Measurements from ENCODE around the gene ATXN7. TPM values are rescaled to one million over a fixed set of nuclear protein-coding genes. Genes with fewer than 3 reads are reported as not detected.

The ATXN7 gene
- total and polyA plus RNA-seq, 7 donors, result 2.4 to 27.2 (median 16.2) TPM

DNA sequence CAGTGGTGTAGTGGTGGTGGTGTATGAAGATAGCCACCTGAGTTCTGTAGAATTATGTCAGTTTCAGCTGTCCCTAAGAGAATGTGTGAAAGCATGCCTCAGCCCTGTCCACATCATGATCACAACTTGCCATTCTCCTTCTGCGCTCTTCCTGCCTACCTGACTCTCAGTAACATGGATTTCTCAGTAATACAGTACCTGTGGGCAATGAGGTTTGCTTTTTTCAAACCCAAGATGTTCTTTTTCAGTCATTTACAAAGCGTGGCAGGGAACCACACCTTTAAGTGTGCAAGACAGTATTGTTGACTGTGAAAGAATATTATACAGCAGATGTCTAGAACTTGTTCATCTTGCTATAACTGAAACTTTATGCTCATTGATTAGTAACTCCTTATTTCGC, 120.7 kb downstream of the ATXN7 start:
- intact Hi-C loops (cut with DNase I), result no loop called here
- Histone ChIP-seq H3K9me3 (no peaks in the 10 kb centered on the region), H3K27me3 (ENCODE audit: insufficient read depth in 3 of 3, low read length in 2 of 3) (no peaks in the 10 kb centered on the region), H3K27ac (no peak overlapping the region), H3K4me1 (peaks cover 16% of the 10 kb centered on the region), H3K36me3 (ENCODE audit: insufficient read depth in 1 of 2, low read depth in 1 of 2) (peaks cover 13 to 78% of the 10 kb centered on the region in 2 donors), H3K4me3 (no peak overlapping the region)
- ATAC-seq (no peak), DNase-seq (no peak)
- TF ChIP-seq, protein P1, sequence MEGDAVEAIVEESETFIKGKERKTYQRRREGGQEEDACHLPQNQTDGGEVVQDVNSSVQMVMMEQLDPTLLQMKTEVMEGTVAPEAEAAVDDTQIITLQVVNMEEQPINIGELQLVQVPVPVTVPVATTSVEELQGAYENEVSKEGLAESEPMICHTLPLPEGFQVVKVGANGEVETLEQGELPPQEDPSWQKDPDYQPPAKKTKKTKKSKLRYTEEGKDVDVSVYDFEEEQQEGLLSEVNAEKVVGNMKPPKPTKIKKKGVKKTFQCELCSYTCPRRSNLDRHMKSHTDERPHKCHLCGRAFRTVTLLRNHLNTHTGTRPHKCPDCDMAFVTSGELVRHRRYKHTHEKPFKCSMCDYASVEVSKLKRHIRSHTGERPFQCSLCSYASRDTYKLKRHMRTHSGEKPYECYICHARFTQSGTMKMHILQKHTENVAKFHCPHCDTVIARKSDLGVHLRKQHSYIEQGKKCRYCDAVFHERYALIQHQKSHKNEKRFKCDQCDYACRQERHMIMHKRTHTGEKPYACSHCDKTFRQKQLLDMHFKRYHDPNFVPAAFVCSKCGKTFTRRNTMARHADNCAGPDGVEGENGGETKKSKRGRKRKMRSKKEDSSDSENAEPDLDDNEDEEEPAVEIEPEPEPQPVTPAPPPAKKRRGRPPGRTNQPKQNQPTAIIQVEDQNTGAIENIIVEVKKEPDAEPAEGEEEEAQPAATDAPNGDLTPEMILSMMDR (IDR thresholded peaks at IDR 0.05), result no peak
- 96 to 98% (median 98%) methylated on average over 3 of the region's 3 CpGs for WGBS, 3 donors

DNA sequence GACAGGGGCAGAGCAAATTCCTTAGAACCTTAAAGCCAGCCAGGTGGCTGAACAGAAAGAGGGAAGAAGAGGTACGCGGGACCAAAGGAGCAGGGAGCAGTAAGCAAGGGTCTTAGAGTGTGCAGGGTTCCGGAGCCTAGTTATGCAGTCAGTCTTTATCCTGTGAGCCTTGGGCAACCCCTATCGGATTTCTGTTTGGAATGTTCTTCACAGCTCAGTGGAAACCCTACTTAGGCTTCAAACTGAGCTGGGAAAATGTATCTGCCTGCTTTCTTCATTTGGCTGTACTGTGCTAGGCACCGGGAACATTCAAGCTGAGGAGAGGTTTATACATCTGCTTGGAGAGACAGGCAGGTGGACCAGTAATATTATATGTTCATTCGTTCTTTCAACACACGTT, 122.5 kb downstream of the ATXN7 start:
- H3K4me1 ChIP-seq, result peaks cover 12% of the 10 kb centered on the region
- DNase-seq, result no peak
- TF ChIP-seq, protein P1 (IDR thresholded peaks at IDR 0.05), result no peak
- intact Hi-C loops (cut with DNase I), result no loop called here
- no peak overlapping the region for H3K4me3 ChIP-seq
- H3K36me3 ChIP-seq (ENCODE audit: insufficient read depth in 1 of 2, low read depth in 1 of 2), result peaks cover 16 to 81% of the 10 kb centered on the region in 2 donors
- 43 to 47% (median 45%) methylated on average over 7 of the region's 7 CpGs for WGBS, 3 donors
- no peaks in the 10 kb centered on the region for H3K9me3 ChIP-seq
- no peak overlapping the region for H3K27ac ChIP-seq
- peak; percentile 64 to 92 (median 82) for ATAC-seq
- no peaks in the 10 kb centered on the region for H3K27me3 ChIP-seq (ENCODE audit: insufficient read depth in 3 of 3, low read length in 2 of 3)

DNA sequence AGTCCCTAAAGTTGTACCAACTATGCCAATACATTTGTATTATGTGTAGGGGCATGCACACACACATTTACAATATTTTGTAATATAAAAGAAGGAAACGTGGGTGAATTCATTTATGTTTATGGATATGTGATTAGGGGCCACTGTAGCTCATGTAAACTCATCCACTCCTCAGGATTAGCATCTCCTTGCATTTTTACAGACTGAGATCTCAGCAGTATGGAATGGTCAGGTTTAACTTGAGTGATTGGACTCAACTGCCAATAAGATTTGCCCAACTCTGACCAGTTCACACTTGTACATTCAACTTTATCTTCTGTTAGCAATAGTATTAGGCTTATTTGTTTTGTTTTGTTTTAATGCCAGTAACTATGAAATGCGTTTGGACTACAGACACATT, 123.2 kb downstream of the ATXN7 start:
- Histone ChIP-seq H3K27me3 (ENCODE audit: insufficient read depth in 3 of 3, low read length in 2 of 3) (no peaks in the 10 kb centered on the region), H3K4me3 (no peak overlapping the region), H3K9me3 (no peaks in the 10 kb centered on the region), H3K36me3 (ENCODE audit: insufficient read depth in 1 of 2, low read depth in 1 of 2) (peaks cover 16 to 81% of the 10 kb centered on the region in 2 donors), H3K4me1 (peaks cover 12% of the 10 kb centered on the region), H3K27ac (no peak overlapping the region)
- WGBS, 3 donors, result 77 to 89% (median 89%) methylated on average over 2 of the region's 2 CpGs
- no peak for ATAC-seq
- intact Hi-C loops (cut with DNase I), result no loop called here
- no peak for DNase-seq
- TF ChIP-seq, protein P1 (IDR thresholded peaks at IDR 0.05), result no peak

DNA sequence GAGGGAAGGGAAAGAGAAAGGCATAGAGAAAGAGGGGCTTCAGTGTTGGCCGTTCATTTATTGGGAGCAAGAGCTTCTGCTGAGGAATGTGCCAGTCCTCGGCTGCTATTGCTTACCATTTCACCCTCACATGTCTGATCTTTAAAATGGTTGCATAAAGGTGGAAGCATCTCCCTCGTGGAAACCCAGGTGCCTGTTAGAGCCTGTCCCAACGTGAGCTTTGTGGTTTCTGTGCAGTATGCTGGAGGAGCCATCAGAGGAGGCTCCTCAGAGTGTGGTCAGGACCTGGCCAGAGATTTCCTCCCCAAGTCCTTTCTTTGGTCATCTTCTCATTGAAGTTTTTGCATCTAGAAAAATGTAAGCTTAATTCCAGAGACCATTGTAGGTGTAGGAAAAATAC, 125.3 kb downstream of the ATXN7 start:
- DNase-seq (no peak), ATAC-seq (no peak)
- intact Hi-C loops (cut with DNase I), result no loop called here
- 81 to 89% (median 88%) methylated on average over 4 of the region's 4 CpGs for whole genome bisulfite sequencing, 3 donors
- Histone ChIP-seq H3K27ac (no peak overlapping the region), H3K36me3 (ENCODE audit: insufficient read depth in 1 of 2, low read depth in 1 of 2) (peaks cover 18 to 80% of the 10 kb centered on the region in 2 donors), H3K9me3 (no peaks in the 10 kb centered on the region), H3K4me1 (peaks cover 12% of the 10 kb centered on the region), H3K4me3 (no peak overlapping the region), H3K27me3 (ENCODE audit: insufficient read depth in 3 of 3, low read length in 2 of 3) (no peaks in the 10 kb centered on the region)
- TF ChIP-seq, protein P1 (IDR thresholded peaks at IDR 0.05), result no peak

DNA sequence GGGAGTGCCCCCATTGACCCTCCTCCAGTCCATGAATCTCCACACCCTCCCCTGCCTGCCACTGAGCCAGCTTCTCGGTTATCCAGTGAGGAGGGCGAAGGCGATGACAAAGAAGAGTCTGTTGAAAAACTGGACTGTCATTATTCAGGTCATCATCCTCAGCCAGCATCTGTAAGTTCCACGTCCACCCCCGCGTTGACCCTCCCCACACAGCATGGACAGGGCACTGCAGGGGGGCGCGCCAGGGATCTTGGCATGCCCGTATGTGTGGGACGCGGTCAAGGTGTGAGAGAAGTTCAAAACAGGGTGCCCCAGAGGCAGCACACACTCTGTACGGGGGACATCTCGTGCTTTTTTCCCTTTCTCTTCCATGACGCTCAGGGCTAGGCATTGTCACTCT, 126.5 kb downstream of the ATXN7 start:
- Histone ChIP-seq H3K4me1 (peaks cover 12% of the 10 kb centered on the region), H3K4me3 (no peak overlapping the region), H3K27ac (no peak overlapping the region), H3K36me3 (ENCODE audit: insufficient read depth in 1 of 2, low read depth in 1 of 2) (peaks cover 11 to 79% of the 10 kb centered on the region in 2 donors), H3K9me3 (no peaks in the 10 kb centered on the region), H3K27me3 (ENCODE audit: insufficient read depth in 3 of 3, low read length in 2 of 3) (no peaks in the 10 kb centered on the region)
- DNase-seq (no peak), ATAC-seq (no peak)
- WGBS, 3 donors, result 96 to 98% (median 96%) methylated on average over 14 of the region's 14 CpGs
- TF ChIP-seq, protein P1 (IDR thresholded peaks at IDR 0.05), result no peak
- intact Hi-C loops (cut with DNase I), result loop anchor here in 1 of 2 donors (5.0 to 10.0 kb wide), 2 partner anchors 78 to 125 kb away; partner anchors contain the start of genes ATXN7, SCAANT1 and THOC7

All from psoas muscle (tissue), 8 donors.